Tibial artery (tissue), 4 donors: ENCODE measurements around the gene DPM2.

Experiments
- DNase-seq, 2 donors: peaks; one replicate each; pipeline ENCODE4 v3.0.0-alpha.2; 2019
- H3K27ac ChIP-seq, 2 donors: fragments of 200-600 bp; sonication (generic) in 1 of 2; 1 replicate in 1 of 2; 2 replicates in 1 of 2; pipeline ENCODE4 v1.5.1; 2018 to 2019; ENCODE audit warnings: mild to moderate bottlenecking in 1 of 2
- H3K27me3 ChIP-seq, 2 donors: fragments of 200-600 bp; sonication (generic) in 1 of 2; one replicate each; pipeline versions ENCODE4 v1.5.1 to v1.6.0; 2016 to 2019
- H3K36me3 ChIP-seq, 3 donors: fragments of 200-600 bp; sonication (generic) in 2 of 3; one replicate each; pipeline ENCODE4 v1.5.1; 2016 to 2019; ENCODE audit warnings: mild to moderate bottlenecking in 2 of 3
- H3K4me1 ChIP-seq, 4 donors: fragments of 200-600 bp; sonication (generic) in 2 of 4; 1 replicate in 3 of 4; 2 replicates in 1 of 4; pipeline ENCODE4 v1.5.1; 2016 to 2019
- H3K4me3 ChIP-seq, 2 donors: fragments of 200-600 bp; sonication (generic) in 1 of 2; 1 replicate in 1 of 2; 2 replicates in 1 of 2; pipeline ENCODE4 v1.5.1; 2018 to 2019; ENCODE audit warnings: mild to moderate bottlenecking in 2 of 2
- H3K9me3 ChIP-seq, 3 donors: fragments of 200-600 bp; sonication (generic) in 1 of 3; one replicate each; pipeline ENCODE4 v1.5.1; 2016 to 2019
- intact Hi-C: fragments of 100-400 bp; cut with DNase I; formaldehyde crosslinking; loops from one replicate; pipeline ENCODE4 v1.15.0; 2023; ENCODE audit warnings: low total_unique reads
- TF ChIP-seq, protein P1 (sequence below), 2 experiments: fragments of 200-600 bp in 1 of 2; fragments of 450-650 bp in 1 of 2; IDR thresholded peaks; one replicate each; pipeline ENCODE4 v1.5.1; 2017 to 2019; ENCODE audit warnings: antibody characterized with exemption in 2 of 2, mild to moderate bottlenecking in 1 of 2, moderate library complexity in 1 of 2

DPM2 gene

DNA sequence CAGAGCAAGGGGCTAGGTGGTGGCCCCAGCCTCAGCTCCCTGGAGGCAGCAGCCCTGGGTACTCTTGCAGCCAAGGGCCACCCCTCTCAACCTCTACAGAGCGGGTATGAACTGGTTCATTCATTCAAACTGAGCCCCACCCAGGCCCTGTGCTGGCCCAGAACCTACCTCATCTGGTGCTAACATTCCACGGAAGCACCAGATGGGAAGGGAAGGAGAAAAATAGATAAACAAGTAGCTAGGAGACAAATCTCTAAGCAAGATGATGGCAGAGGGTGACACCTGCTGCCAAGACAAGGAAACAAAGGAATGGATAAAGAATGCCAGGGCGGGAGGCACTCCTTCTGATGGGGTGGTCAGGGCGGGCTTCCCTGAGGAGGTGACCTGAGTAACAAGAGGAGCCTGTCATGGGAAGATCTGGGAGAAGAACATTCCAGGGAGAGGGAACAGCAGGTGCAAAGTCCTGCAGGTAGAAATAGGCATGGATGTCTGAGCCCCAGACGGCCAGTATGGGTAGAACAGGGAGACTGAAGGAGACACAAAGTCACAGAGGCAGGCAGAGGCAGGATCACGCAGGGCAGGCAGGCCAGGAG lies 26.9 kb downstream of the DPM2 start:
- DNase-seq, result no peak
- Histone ChIP-seq H3K4me1 (peaks cover 0 to 32% (median 23%) of the 10 kb centered on the region in 4 donors), H3K4me3 (no peak overlapping the region), H3K9me3 (no peaks in the 10 kb centered on the region), H3K27me3 (no peaks in the 10 kb centered on the region), H3K27ac (no peak overlapping the region), H3K36me3 (peaks cover 10 to 59% (median 42%) of the 10 kb centered on the region in 3 donors)
- intact Hi-C loops, result no loop called here
- TF ChIP-seq, protein P1, sequence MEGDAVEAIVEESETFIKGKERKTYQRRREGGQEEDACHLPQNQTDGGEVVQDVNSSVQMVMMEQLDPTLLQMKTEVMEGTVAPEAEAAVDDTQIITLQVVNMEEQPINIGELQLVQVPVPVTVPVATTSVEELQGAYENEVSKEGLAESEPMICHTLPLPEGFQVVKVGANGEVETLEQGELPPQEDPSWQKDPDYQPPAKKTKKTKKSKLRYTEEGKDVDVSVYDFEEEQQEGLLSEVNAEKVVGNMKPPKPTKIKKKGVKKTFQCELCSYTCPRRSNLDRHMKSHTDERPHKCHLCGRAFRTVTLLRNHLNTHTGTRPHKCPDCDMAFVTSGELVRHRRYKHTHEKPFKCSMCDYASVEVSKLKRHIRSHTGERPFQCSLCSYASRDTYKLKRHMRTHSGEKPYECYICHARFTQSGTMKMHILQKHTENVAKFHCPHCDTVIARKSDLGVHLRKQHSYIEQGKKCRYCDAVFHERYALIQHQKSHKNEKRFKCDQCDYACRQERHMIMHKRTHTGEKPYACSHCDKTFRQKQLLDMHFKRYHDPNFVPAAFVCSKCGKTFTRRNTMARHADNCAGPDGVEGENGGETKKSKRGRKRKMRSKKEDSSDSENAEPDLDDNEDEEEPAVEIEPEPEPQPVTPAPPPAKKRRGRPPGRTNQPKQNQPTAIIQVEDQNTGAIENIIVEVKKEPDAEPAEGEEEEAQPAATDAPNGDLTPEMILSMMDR (IDR thresholded peaks at IDR 0.05), result no peak

DNA sequence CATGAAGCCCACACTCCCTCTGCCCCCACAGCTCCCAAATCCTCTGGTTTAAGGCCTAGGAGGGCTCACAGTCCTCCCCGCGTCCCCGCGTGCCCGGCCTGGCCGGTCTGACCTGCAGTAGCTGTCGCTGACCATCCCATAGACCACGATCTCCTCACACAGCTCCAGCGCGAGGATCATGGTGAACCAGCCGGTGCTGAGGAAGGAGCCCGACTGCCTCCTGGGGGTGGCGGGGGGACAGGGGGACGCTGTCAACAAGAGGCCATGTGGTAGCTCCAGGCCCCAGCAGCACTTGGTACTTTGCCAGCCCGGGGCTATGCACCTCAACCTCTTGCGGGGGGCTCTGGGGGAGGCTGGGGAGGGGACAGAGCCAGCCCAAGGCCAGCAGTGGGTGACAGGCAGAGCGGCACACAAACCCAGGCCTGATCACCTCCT lies 27.8 kb downstream of the DPM2 start:
- no peaks in the 10 kb centered on the region for H3K27me3 ChIP-seq
- no peak overlapping the region for H3K4me3 ChIP-seq
- peaks cover 10 to 59% (median 42%) of the 10 kb centered on the region in 3 donors for H3K36me3 ChIP-seq
- intact Hi-C loops, result no loop called here
- no peaks in the 10 kb centered on the region for H3K9me3 ChIP-seq
- peak overlapping the region in 1 of 2 donors; percentile 11 for H3K27ac ChIP-seq
- no peak for DNase-seq
- TF ChIP-seq, protein P1 (IDR thresholded peaks at IDR 0.05), result no peak
- H3K4me1 ChIP-seq, result peaks cover 0 to 32% (median 24%) of the 10 kb centered on the region in 4 donors

DNA sequence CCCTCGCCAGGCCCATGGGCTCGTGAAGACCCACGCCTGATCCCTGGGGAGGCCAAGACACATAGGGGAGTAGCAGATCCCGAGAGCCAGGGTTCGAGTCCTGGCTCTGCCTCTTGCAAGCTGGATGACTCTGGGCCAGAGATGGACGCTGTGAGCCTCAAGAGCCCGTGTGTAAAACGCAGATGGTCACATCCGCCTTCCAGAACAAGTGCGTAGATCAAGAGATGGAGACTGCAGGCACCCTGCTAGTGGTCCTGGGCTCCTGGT lies 29.1 kb downstream of the DPM2 start:
- intact Hi-C loops, result no loop called here
- H3K36me3 ChIP-seq, result peaks cover 10 to 52% (median 40%) of the 10 kb centered on the region in 3 donors
- no peak overlapping the region for H3K4me3 ChIP-seq
- no peaks in the 10 kb centered on the region for H3K27me3 ChIP-seq
- H3K9me3 ChIP-seq, result no peaks in the 10 kb centered on the region
- TF ChIP-seq, protein P1 (IDR thresholded peaks at IDR 0.05), result no peak
- peaks cover 0 to 40% (median 36%) of the 10 kb centered on the region in 4 donors for H3K4me1 ChIP-seq
- no peak overlapping the region for H3K27ac ChIP-seq
- no peak for DNase-seq

DNA sequence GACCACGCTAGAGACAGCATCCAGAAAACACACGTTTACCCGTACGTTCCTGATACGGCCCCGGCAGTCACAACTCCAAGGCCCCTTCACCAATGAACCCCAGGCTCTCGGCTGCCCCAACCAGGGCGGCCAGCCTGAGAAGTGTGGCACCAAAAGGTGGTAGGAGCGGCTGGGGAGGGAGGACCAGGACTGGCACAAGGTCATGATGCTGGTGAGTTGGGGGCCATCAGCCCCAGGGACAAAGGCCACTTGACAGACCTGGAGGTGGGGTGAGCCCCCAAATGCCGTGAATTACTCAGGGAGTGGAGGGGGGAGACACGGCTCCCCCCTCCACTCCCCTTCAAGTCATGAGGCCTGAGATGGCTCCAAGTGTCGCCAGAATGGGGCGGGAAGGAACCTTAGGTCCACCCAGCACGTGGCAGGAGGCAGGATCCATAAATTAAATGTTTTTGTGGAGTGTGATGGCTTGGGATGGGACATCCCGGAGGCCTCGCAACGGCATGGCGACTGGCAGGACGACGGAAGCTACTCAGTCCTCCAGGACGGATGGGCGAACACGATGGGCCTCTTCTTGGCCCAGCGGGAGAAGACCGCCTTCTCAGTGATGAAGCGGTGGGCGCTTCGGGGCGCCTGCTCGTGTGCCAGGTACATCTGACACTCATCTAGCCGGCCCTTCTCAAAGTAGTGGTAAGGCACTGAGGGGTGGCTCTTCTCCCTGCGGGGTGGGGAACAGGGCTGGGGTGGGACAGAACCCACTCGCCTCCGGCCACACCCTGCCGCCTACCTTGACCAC lies 29.6 kb downstream of the DPM2 start:
- Histone ChIP-seq H3K27ac (peak overlapping the region; percentile 34 to 90), H3K9me3 (no peaks in the 10 kb centered on the region), H3K36me3 (peaks cover 10 to 49% (median 38%) of the 10 kb centered on the region in 3 donors), H3K27me3 (no peaks in the 10 kb centered on the region), H3K4me3 (no peak overlapping the region), H3K4me1 (peaks cover 0 to 46% (median 41%) of the 10 kb centered on the region in 4 donors)
- intact Hi-C loops, result no loop called here
- TF ChIP-seq, protein P1 (IDR thresholded peaks at IDR 0.05), result no peak
- no peak for DNase-seq

DNA sequence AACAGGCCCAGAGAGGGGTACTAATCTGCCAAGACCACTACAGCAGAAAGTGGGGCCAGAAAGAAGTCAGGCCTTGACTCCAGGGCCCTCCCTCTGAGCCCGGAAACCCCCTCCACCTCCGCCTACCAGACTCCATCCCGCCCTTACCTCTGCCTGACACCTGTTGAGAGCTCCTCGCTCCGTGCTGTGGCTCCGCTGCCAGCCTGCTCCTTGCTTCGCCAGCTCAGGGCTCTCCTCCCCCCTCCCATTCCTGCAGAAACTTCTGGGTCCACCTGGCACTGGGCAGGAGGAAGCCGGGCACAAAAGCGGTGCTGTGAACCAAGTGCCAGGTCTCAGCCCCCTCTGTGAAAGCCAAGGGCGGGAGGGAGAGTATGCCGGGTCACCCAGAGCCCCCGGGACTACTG lies 31.9 kb downstream of the DPM2 start:
- intact Hi-C loops, result no loop called here
- Histone ChIP-seq H3K27me3 (no peaks in the 10 kb centered on the region), H3K4me1 (peaks cover 0 to 58% (median 47%) of the 10 kb centered on the region in 4 donors), H3K9me3 (no peaks in the 10 kb centered on the region), H3K27ac (peak overlapping the region; percentile 81 to 90), H3K36me3 (peaks cover 0 to 26% (median 20%) of the 10 kb centered on the region in 3 donors), H3K4me3 (peak overlapping the region in 1 of 2 donors; percentile 7)
- TF ChIP-seq, protein P1 (IDR thresholded peaks at IDR 0.05), result no peak
- peak in 1 of 2 donors; percentile 75 for DNase-seq
